ENCODE results near the gene PPP1R3F. TPM values are rescaled to one million over a fixed set of nuclear protein-coding genes. Genes with fewer than 3 reads are reported as not detected.

PPP1R3F gene
- total and polyA plus RNA-seq, 4 donors, result 0.78 to 1.7 (median 1.4) TPM

DNA sequence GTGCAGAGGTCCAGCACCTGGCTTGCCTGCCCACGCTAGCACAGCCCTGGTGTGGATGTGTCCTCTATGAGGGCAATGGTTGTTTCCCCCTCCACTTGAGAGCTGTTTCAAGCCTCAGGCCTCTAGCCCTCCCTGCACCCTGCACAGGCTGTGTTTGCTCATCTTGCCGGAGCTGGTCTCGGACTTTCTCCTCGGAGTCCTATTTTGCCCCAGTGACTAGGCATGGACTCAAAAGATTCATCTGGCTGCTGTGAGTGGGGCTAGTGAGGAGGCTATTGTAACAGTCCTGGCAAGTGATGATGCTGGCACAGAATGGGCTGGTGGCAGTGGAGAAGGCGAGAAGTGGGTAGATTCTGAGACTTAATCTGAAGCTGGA, 10.9 kb upstream of the PPP1R3F start:
- no peaks in the 10 kb centered on the region for H3K36me3 ChIP-seq (ENCODE audit: control insufficient read depth in 4 of 4, insufficient read depth in 3 of 4, low read depth in 1 of 4, low read length in 3 of 4)
- TF ChIP-seq SP1 (IDR thresholded peaks at IDR 0.05) (peak; percentile 38), HNF4A (conservative IDR thresholded peaks at IDR 0.05) (peak; percentile 36 to 64), NR2F2 (IDR thresholded peaks at IDR 0.05) (no peak)
- no peak overlapping the region for H3K9ac ChIP-seq (ENCODE audit: low read depth in 1 of 2, low read length in 2 of 2)
- DNase-seq (ENCODE audit: low spot score), result no peak
- H3K27me3 ChIP-seq (ENCODE audit: control insufficient read depth in 4 of 4, insufficient read depth in 4 of 4, low read length in 3 of 4), result no peaks in the 10 kb centered on the region
- 55% methylated on average over 5 of the region's 5 CpGs for WGBS
- H3K9me3 ChIP-seq (ENCODE audit: control insufficient read depth in 4 of 4, low read length in 3 of 4), result no peaks in the 10 kb centered on the region
- no peak overlapping the region for H3K27ac ChIP-seq (ENCODE audit: low read depth in 1 of 2, low read length in 2 of 2)
- peaks cover 3 to 16% (median 5%) of the 10 kb centered on the region in 4 donors for H3K4me1 ChIP-seq (ENCODE audit: control insufficient read depth in 4 of 4, insufficient read depth in 4 of 4, low read length in 3 of 4)
- H3K4me3 ChIP-seq (ENCODE audit: low read depth in 1 of 3, low read length in 3 of 3), result no peak overlapping the region

DNA sequence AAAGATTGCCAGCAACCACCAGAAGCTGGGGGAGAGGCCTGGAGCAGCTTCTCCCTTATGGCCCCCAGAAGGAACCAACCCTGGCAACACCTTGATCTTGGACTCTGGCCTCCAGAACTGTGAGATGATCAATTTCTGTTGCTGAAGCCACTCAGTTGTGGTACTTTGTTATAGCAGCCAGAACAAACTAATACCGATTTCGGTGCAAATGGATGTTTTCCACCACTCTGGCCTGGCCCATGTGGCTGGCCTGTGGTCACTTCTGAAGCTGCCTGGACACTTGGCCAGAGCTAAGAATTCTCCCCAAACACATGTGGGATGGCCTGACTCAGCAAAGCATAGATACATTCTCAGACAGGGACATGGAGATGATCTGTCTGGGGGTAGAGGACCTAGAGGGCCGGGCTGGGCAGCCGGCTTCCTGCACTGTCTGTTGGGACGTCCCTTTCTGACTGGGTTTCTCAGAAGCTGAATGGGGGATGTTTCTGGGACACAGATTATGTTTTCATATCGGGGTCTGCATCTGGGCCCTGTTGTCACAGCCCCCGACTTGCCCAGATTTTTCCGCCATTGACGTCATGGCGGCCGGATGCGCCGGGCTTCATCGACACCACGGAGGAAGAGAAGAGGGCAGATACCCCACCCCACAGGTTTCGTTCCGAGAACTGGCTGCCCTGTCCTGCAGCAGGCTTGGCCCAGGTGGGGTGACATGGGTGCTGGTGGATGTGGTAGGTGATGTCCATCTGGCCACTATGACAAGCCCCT, 9.2 kb upstream of the PPP1R3F start:
- Histone ChIP-seq H3K36me3 (ENCODE audit: control insufficient read depth in 4 of 4, insufficient read depth in 3 of 4, low read depth in 1 of 4, low read length in 3 of 4) (no peaks in the 10 kb centered on the region), H3K4me3 (ENCODE audit: low read depth in 1 of 3, low read length in 3 of 3) (no peak overlapping the region), H3K9ac (ENCODE audit: low read depth in 1 of 2, low read length in 2 of 2) (no peak overlapping the region), H3K4me1 (ENCODE audit: control insufficient read depth in 4 of 4, insufficient read depth in 4 of 4, low read length in 3 of 4) (peaks cover 3 to 16% (median 5%) of the 10 kb centered on the region in 4 donors), H3K9me3 (ENCODE audit: control insufficient read depth in 4 of 4, low read length in 3 of 4) (no peaks in the 10 kb centered on the region), H3K27ac (ENCODE audit: low read depth in 1 of 2, low read length in 2 of 2) (no peak overlapping the region), H3K27me3 (ENCODE audit: control insufficient read depth in 4 of 4, insufficient read depth in 4 of 4, low read length in 3 of 4) (no peaks in the 10 kb centered on the region)
- DNase-seq (ENCODE audit: low spot score), result no peak
- 96% methylated on average over 17 of the region's 17 CpGs for WGBS
- TF ChIP-seq RAD21 (IDR thresholded peaks at IDR 0.05) (no peak), HNF4G (IDR thresholded peaks at IDR 0.05) (no peak), FOXA1 (IDR thresholded peaks at IDR 0.05) (no peak)

DNA sequence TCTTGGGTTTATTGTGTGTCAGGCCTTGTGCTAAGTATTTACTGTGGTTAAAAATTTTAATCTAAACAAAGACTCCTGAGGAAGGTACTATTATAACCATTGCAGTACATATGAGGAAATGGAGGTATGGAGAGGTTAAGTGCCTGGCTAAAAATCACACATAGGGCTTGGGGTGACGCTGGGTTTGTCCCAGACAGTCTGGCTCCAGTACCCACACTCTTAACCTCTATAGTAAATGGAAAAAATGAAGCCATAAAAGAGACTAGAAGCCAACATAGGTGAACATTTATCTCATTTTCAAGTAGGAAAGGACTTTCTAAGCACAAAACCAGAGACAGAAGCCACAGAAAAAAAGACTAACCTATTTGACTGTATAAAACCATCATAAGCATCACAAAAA, 7.0 kb upstream of the PPP1R3F start:
- no peak overlapping the region for H3K4me3 ChIP-seq (ENCODE audit: low read depth in 1 of 3, low read length in 3 of 3)
- no peak for DNase-seq (ENCODE audit: low spot score)
- peaks cover 3 to 27% (median 15%) of the 10 kb centered on the region in 4 donors for H3K4me1 ChIP-seq (ENCODE audit: control insufficient read depth in 4 of 4, insufficient read depth in 4 of 4, low read length in 3 of 4)
- no peak overlapping the region for H3K9ac ChIP-seq (ENCODE audit: low read depth in 1 of 2, low read length in 2 of 2)
- H3K9me3 ChIP-seq (ENCODE audit: control insufficient read depth in 4 of 4, low read length in 3 of 4), result no peaks in the 10 kb centered on the region
- TF ChIP-seq RAD21 (IDR thresholded peaks at IDR 0.05), result no peak
- no peak for TF ChIP-seq YY1 (IDR thresholded peaks at IDR 0.05)
- no peak for TF ChIP-seq TAF1 (conservative IDR thresholded peaks at IDR 0.05)
- TF ChIP-seq, protein P1, sequence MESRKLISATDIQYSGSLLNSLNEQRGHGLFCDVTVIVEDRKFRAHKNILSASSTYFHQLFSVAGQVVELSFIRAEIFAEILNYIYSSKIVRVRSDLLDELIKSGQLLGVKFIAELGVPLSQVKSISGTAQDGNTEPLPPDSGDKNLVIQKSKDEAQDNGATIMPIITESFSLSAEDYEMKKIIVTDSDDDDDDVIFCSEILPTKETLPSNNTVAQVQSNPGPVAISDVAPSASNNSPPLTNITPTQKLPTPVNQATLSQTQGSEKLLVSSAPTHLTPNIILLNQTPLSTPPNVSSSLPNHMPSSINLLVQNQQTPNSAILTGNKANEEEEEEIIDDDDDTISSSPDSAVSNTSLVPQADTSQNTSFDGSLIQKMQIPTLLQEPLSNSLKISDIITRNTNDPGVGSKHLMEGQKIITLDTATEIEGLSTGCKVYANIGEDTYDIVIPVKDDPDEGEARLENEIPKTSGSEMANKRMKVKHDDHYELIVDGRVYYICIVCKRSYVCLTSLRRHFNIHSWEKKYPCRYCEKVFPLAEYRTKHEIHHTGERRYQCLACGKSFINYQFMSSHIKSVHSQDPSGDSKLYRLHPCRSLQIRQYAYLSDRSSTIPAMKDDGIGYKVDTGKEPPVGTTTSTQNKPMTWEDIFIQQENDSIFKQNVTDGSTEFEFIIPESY (IDR thresholded peaks at IDR 0.05), result no peak
- WGBS, result 81% methylated on average over 1 of the region's 1 CpG
- no peaks in the 10 kb centered on the region for H3K27me3 ChIP-seq (ENCODE audit: control insufficient read depth in 4 of 4, insufficient read depth in 4 of 4, low read length in 3 of 4)
- H3K36me3 ChIP-seq (ENCODE audit: control insufficient read depth in 4 of 4, insufficient read depth in 3 of 4, low read depth in 1 of 4, low read length in 3 of 4), result no peaks in the 10 kb centered on the region
- no peak overlapping the region for H3K27ac ChIP-seq (ENCODE audit: low read depth in 1 of 2, low read length in 2 of 2)

DNA sequence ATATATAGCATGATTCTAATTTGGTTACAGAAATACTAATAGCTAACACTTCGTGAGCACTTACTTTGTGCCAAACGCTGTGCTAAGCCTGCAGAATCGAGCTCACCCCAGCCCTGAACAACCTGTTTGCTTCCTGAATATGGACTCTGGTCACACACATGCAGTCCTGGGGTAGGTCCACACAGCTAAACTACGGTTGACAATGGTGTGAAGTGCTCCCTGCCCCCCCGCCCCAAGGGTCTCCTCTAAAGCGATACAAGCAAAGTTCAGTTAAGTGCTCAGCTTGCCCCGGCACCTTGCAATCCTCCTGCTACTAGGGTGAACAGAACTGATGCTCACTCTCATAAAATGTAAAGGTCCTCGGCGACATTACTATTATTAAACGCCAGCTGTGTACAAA, 6.0 kb upstream of the PPP1R3F start:
- Histone ChIP-seq H3K27ac (ENCODE audit: low read depth in 1 of 2, low read length in 2 of 2) (no peak overlapping the region), H3K9me3 (ENCODE audit: control insufficient read depth in 4 of 4, low read length in 3 of 4) (no peaks in the 10 kb centered on the region), H3K36me3 (ENCODE audit: control insufficient read depth in 4 of 4, insufficient read depth in 3 of 4, low read depth in 1 of 4, low read length in 3 of 4) (no peaks in the 10 kb centered on the region), H3K4me3 (ENCODE audit: low read depth in 1 of 3, low read length in 3 of 3) (no peak overlapping the region), H3K27me3 (ENCODE audit: control insufficient read depth in 4 of 4, insufficient read depth in 4 of 4, low read length in 3 of 4) (no peaks in the 10 kb centered on the region), H3K4me1 (ENCODE audit: control insufficient read depth in 4 of 4, insufficient read depth in 4 of 4, low read length in 3 of 4) (peaks cover 0 to 22% (median 16%) of the 10 kb centered on the region in 4 donors), H3K9ac (ENCODE audit: low read depth in 1 of 2, low read length in 2 of 2) (no peak overlapping the region)
- WGBS, result 65% methylated on average over 10 of the region's 10 CpGs
- DNase-seq (ENCODE audit: low spot score), result no peak
- TF ChIP-seq HNF4A (conservative IDR thresholded peaks at IDR 0.05) (no peak), FOXA2 (IDR thresholded peaks at IDR 0.05) (no peak), HNF4G (IDR thresholded peaks at IDR 0.05) (no peak), SP1 (IDR thresholded peaks at IDR 0.05) (no peak), GABPA (IDR thresholded peaks at IDR 0.05 in 1 of 2, conservative IDR thresholded peaks at IDR 0.05 in 1 of 2) (no peak), RAD21 (IDR thresholded peaks at IDR 0.05) (no peak), TAF1 (conservative IDR thresholded peaks at IDR 0.05) (no peak)
- TF ChIP-seq, protein P2, sequence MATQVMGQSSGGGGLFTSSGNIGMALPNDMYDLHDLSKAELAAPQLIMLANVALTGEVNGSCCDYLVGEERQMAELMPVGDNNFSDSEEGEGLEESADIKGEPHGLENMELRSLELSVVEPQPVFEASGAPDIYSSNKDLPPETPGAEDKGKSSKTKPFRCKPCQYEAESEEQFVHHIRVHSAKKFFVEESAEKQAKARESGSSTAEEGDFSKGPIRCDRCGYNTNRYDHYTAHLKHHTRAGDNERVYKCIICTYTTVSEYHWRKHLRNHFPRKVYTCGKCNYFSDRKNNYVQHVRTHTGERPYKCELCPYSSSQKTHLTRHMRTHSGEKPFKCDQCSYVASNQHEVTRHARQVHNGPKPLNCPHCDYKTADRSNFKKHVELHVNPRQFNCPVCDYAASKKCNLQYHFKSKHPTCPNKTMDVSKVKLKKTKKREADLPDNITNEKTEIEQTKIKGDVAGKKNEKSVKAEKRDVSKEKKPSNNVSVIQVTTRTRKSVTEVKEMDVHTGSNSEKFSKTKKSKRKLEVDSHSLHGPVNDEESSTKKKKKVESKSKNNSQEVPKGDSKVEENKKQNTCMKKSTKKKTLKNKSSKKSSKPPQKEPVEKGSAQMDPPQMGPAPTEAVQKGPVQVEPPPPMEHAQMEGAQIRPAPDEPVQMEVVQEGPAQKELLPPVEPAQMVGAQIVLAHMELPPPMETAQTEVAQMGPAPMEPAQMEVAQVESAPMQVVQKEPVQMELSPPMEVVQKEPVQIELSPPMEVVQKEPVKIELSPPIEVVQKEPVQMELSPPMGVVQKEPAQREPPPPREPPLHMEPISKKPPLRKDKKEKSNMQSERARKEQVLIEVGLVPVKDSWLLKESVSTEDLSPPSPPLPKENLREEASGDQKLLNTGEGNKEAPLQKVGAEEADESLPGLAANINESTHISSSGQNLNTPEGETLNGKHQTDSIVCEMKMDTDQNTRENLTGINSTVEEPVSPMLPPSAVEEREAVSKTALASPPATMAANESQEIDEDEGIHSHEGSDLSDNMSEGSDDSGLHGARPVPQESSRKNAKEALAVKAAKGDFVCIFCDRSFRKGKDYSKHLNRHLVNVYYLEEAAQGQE (IDR thresholded peaks at IDR 0.05), result no peak
- TF ChIP-seq, protein P1 (IDR thresholded peaks at IDR 0.05), result no peak
- TF ChIP-seq, protein P3, sequence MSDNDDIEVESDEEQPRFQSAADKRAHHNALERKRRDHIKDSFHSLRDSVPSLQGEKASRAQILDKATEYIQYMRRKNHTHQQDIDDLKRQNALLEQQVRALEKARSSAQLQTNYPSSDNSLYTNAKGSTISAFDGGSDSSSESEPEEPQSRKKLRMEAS (IDR thresholded peaks at IDR 0.05), result no peak

Data from liver (tissue), 9 donors.